NCI-H82 treated with DMSO at 0.1 percent for 48 hours (cell line): ENCODE results near the gene TXNL1.
"Not testable (repeated sequence)": the region's sequence is repeated elsewhere in the genome, so short reads cannot be mapped to it uniquely, and the experiment has no call there.

Experiments used
- DNase-seq: peaks from one replicate; lab custom pipeline; 2025; ENCODE audit not compliant: unreplicated experiment; lab: John Stamatoyannopoulos, UW

The TXNL1 gene

DNA sequence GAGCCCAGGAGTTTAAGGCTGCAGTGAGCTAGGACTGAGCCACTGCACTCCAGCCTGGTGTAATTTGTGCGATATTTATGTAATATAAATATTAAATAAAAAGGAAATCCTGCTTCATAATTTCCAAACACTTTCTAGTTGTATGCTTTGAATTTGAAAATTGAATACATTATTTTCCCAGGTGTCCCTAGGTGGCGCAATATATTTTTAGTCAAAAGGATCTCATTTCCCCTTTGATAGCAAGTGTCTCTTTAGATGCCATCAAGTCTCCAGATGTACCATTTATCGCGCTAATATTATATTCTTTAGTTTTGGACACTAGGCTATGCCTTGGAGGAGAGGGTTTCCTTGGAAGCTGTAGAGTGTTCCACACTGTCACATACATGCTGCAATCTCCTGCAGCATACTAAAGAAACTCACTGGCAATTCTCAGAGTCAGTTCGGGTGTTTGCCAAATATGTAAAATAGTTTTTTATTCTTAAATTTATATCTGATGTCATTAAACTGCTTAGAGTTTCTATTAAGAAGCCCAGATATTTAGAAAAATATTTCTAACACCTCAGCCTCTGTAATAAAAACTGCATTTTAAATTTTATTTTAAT lies 7.1 kb upstream of the TXNL1 start:
- DNase-seq = no peak

DNA sequence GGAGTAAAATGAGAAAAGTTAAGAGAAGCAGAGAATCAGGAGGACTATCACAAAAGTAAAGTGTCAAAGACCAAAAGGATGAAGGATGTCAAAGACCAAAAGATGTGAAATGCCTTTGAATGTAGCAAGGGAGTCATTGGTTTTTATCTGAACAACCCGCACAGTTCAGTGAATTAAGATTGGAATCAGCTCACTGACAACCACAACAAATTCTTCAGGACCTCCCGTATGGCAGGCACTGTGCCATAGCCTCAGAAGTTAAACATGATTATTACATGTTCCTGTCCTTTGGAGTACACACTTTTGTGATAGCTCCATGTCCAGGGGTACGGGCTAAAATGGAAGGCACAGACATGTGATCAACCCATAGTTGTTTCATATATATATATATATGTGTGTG lies 5.0 kb upstream of the TXNL1 start:
- no peak for DNase-seq

DNA sequence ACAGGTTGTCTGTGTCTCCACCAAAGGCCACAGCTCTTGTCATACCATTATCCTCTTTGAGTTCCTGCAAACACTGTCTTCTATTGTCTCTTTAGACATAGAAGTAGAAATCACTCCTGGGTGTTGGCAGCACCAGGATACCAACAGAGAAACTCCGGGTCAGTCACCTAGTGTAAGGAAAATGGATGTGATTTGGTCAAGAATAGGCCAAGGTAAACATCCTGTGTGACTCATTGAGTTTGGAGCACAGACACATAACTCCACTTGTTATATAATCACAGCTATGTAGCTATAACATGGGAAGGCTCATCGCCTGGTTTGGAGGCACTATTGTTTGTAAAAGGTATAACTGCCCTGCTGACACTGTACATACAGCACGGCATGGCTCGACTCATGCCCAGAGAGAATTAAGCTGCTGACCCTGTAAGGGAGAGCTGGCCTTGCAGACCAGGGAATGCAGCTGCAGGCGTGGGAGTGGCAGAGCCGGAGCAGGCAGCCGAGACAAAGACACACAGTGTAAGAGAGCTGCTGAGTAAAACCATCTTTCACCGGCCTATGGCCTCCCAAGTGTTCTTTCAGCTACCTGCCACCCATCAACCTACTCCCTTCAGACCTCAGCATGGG lies 3.4 kb upstream of the TXNL1 start:
- no peak for DNase-seq

DNA sequence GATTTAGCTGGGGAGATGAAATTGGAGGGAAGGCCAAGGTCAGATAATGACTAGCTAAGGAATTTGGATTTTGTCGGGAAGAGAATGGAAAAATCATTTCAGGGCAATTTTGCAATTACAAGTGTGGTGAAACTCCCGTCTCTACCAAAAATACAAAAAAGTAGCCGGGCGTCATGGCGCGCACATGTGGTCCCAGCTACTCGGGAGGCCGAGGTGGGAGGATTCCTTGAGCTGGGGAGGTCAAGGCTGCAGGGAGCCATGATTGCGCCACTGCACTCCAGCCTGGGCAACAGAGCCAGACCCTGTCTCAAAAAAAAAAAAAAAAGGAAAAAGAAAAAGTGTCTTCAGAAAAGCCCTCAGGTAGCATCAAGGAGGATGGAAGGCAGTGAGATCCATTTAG lies 1.2 kb upstream of the TXNL1 start:
- DNase-seq = no peak

DNA sequence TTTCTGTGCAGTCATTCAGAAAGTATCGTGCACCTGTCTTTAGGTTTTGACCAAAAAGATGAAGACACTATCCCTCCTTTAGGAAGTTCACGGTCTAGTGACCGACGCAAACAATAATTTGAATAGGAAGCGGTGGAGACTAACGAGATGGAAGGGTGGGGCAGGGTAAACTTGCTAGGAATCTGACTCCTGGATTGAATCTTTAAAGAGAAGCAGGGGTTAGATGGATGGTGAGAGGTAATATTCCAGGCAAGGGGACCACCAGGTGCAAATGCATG lies 651 bp upstream of the TXNL1 start:
- DNase-seq = no peak

DNA sequence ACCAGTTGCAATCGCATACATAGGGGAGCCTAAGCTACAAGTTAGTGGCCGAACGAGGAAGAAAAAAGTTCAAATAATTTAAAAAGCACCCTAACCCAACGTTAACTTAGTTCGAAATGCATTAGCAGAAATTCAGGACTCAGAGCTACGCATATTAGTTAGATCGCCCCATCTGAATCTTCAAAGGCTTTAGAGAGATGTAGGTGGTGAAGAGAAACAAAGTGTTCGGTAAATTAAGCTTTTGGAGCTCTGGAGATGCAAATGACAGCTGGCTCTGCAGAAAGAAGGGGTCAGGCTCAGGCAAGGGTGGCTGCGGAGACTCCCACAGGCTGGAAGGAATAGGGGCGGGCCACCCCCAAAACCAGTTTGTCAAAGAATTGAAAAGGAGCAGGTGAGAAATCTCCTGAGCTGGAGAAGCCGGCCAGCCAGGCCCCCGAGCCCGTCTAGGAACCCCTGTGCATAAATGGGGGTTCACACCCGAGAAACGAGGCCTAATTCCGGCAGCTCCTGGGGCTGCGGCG lies 621 bp downstream of the TXNL1 start:
- DNase-seq = no peak

DNA sequence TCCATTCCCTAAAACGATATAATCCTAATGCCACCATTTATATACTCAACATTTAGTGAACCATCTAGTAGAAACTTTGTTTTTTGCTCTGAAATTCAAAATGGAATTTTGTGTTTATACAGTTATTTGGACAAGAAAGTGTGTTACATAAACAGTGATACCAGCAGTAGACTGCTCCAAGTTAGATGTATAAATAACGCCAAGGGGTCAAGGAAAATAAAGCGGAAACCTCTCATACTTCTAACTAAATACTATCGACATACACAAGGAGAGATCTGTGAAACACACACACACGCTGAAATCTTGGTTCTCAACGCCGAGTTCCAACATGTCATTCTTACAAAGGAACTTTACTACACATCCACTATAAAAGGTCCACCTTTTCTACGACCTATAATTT lies 1.2 kb downstream of the TXNL1 start:
- no peak for DNase-seq

DNA sequence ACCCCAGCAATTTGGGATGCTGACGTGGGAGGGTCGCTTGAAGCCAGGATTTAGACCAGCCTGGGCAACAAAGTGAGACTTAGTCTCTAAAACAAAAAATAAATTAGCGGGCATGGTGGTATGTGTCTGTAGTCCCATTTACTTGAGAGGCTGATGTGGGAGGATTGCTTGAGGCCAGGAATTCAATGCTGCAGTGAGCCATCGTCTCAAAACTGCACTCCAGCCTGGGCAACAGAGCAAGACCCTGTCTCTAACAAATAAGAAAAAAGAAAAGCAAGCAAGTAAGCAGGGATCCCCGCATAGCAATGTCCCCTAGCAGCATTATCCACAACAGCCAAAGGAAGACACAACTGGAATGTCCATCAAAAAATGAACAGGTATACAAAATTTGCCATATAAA lies 3.4 kb downstream of the TXNL1 start:
- DNase-seq = no peak

DNA sequence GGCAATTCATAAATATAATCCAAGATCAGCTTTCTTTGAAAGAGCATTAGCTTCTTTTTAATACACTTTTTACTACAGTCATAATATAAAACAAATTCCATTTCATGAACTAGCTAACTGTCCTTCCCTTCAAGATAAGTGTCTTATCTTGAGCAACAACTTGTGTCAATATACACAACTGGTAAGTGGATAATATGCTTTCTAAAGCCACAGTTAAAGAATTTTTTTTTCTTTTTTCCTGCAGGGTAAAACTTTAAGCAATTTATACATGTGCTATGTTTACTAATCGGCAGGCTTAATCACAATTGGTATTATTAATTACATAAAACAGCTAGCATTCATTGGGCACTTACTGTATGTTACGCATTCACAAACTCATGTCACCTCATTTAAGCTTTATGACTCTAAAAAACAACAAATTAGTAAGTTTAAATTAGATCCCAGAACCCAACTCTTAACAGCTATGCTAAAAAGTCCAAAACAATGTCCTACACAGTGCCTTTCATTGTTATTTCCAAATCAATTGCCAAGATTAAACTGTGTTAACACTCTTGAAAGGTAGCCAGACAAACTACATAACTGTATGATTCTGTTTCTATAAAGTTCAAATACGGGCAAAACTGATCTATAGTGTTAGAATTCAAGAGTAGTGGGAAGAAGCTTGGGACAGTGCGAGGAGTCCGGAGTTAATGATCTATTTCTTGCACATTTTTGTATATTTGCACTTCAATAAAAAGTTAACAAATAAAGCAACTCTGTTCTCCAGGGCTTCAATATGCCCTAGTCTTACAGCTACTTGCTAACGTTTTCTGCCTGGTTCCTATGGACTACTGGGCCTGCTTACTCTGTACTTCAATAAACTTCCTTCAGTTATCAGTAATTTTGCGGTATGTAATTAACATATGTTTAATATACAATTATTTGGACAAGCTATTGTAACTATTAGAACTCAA lies 6.0 kb downstream of the TXNL1 start:
- no peak for DNase-seq

DNA sequence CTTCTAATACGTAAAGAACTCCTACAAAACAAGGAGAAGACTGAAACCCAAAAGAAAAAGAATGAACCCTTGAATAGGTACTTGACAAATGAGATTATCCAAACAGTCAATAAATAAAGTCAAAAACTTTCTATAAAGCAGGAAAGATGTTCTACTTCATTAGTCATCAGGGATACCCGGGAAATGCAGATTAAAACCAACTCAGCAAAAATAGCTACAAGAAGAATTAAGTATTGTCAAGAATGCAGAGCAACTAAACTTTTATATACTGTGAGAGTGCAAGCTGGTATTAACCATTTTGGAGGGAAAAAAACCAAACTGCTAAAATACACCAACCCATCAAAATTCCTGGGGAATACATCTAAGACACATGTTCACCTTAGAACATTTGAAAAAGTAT lies 10.4 kb downstream of the TXNL1 start:
- DNase-seq = no peak

DNA sequence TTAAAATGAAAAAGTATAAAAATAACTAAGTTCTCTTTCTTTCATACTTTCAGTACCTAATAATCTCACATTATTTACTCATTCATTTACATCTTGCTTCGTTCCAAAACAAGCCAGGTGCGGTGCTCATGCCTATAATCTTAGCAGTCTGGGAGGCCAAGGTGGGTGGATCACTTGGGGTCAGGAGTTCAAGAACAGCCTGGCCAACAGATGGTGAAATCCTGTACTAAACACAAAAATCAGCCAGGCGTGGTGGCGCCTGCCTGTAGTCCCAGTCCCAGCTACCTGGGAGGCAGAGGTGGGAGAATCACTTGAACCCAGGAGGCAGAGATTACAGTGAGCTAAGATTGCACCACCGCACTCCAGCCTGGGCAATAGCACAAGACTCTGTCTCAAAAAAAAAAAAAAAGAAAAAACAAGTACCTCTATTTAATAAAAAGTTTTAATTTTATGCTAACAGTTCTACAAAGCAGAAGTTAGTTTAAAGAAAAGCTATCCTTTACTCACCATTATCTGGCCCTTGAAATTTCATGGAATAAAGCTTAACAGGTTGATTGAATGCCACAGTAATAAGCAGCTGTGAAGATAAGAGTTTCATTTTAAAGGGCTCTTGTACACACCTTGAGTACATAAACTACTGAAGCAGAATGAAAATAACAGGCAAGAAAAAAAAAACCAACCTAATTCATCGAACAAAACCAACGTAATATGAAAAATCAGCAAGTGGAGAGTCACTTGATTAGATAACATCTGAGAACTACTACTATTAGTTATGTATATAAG lies 22.5 kb downstream of the TXNL1 start:
- DNase-seq = no peak

DNA sequence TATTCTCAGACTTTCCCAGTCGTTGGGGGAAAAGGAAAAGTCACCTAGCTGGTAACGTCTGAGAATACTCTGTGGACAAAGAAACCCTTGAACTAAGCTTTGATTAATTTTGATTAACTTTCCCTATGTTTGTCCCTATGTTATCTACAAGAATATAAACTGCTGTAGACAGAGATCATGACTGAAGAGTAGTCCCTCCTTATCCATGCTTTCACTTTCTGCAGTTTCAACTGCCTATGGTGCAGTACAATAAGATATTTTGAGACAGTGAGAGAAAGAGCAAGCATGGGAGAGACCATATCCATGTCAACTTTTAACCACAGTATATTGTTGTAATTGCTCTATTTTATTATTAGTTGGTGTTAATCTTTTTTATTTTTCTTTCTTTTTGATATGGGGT lies 31.8 kb downstream of the TXNL1 start:
- no peak for DNase-seq

DNA sequence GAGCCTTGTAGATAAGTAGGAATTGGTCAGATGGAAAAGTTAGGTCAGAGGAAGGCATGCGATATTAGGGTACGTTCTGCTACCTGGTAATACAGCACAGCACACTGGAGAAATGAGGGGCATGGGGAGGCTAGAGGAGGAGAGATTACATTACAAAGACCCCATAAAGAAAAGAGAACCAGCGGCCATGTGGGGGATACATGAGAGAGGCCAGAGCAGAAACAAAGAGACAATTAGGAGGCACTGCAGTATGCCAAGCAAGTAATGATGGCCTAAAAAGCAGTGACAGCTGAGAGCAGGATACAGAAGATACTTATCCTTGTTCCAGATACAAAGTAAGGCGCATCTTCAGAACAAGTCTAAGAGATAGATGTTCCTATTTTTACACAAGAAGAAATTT lies 40.0 kb downstream of the TXNL1 start:
- no peak for DNase-seq

DNA sequence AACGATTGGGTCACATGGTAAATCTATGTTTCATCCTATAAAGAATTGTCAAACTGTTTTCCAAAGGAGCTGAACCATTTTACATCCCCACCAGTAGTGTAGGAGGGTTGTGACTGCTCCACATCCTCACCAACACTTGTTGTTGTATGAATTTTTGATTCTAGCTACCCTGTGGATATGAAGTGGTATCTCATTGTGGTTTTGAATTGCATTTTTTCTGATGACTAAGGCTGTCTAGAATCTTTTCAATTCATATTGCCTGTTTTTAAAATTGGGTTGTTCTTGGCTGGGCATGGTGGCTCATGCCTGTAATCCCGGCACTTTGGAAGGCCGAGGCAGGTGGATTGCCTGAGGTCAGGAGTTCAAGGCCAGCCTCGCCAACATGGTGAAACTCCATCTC lies 44.5 kb downstream of the TXNL1 start:
- no peak for DNase-seq

DNA sequence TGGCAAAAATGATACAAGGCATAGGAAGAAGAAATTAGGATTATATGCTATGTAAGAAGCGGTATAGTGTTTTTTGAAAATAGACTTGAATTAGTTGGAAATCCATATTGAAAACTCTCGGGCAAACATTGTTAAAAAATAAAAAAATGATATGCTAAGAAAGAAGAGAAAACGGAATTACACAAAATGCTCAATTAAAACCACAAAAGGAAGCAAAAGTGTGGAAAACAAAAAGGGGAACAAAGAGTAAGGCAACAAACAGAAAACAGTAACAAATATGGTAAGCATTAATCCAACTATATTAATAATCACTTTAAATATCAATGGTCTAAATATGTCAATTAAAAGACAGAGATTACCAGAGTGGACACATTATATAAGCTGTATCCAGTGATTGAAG lies 58.4 kb downstream of the TXNL1 start:
- no peak for DNase-seq

DNA sequence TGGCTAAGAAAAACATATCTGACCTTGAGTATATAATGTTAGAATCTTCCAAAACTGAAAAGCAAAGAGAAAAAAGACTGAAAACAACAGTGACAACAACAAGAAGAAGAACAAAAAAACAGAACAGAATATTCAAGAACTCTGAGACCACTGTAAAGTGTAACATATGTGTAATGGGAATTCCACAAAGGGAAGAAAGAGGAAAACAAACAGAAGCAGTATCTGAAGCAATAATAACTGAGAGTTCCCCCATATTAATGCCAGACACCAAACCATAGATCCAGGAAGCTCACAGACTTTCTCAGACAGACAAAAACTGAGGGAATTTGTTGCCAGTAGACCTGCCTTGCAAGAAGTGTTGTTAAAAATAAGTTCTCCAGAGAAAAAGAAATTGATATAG lies 58.9 kb downstream of the TXNL1 start:
- no peak for DNase-seq

DNA sequence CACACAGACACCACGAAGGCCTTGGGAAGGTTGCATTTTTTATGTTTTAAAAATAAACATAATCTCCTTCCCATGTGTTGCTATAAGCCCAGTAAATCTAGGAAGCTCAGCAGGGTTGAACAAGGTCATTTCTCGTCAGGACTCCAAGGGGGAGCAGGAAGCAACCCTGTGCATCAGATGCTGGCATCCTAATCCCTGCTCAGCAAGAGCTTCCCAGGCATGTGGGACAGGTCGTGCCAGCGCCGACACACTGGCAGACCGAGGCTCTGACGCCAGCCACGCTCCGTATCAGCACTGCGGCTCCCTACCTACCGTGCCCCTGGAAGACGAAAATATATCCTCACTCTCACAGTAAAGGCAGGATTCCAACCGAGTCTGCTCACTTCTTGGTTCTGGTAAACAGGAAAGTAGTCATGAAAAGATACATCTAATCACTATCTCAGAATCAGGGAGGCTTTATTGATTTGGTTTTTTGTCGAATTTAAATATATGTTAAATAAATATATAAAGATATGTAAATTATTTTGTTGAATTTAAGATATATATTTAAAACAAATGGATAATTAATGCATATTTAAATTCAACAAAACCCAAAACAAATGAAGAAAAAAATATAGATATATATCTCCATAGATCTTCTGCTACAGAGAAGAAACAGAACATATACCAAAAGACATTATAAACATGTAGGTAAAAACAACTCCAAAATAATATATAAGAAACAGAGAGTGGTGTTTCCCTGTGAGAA lies 61.4 kb downstream of the TXNL1 start:
- peak; percentile 49 for DNase-seq

DNA sequence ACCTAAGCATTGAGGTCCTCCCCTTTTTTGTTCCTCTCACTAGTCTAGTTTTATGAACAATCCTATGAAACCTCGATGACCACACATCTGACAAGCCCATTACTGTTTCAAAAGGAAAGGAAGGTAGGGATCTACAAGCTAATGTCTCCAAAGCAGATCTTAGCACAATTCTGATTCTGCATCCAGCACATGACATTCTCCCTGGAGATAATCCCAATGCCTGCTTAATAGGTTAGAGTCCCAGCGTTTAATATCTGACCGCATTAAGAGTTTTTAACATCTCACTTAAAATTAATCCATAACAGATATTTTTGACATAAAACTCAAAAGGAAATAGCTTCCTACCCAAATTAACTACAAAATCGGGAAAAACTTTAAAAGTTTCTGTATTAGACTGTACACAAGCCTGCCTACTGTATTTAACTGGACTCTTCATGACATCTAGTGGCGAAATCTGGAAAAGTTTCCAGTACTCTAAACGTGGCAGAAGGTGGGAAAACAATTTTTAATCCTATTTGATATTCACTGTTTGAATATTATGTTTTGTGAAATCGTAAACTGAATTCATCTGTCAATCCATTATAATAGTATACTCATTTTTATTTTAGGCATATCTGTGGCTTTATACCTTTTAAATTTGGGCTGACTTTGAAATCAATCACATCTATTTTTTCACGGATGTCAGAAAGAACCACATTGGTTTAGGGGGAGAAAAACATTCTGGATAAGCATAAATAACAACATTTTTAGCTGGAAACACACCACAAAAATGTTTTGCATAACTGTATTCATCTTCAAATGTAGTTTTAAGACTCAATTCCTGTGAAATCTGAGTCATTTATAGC lies 62.4 kb downstream of the TXNL1 start:
- DNase-seq = peak; percentile 53

DNA sequence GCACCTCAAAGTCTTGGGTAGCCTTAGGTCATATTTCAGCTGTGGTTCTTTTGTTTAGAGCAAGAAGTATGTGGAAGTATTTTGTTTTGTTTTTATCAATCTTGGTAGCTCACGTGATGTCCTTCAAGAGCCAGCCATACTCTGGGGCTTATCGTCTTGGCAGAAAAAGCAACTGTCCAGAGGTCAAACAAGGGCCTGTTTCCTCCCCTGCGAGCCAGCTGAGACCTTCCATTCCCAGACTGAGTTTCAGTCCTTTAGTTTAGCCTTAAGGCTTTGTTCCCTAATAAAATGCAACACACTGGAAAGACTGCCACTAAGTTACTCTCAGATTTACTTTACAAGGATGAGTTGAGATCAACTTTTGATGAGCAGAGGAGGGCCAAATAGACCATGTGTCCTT lies 63.5 kb downstream of the TXNL1 start:
- DNase-seq = no peak

DNA sequence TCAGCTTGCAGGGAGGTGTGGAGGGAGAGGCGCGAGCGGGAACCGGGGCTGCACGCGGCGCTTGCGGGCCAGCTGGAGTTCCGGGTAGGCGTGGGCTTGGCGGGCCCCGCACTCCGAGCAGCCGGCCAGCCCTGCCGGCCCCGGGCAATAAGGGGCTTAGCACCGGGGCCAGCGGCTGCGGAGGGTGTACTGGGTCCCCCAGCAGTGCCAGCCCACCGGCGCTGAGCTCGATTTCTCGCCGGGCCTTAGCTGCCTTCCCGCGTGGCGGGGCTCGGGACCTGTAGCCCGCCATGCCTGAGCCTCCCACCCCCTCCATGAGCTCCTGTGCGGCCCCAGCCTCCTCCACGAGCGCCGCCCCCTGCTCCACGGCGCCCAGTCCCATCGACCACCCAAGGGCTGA lies 66.1 kb downstream of the TXNL1 start:
- not testable (repeated sequence) for DNase-seq
